GM19351 (cell line): Measurements from ENCODE around the gene VPS13D.
"Not testable (repeated sequence)": the region's sequence is repeated elsewhere in the genome, so short reads cannot be mapped to it uniquely, and the experiment has no call there.

Experiments
- ATAC-seq: cut with Tn5 transposase; IDR thresholded peaks from one replicate; pipeline ENCODE4 v1.9.1; 2021; ENCODE audit warnings: mild to moderate bottlenecking, moderate library complexity; ENCODE audit not compliant: unreplicated experiment

Gene VPS13D

GRCh38 chr1:12460121-12460520, 230.3 kb downstream of the VPS13D start:
- ATAC-seq, result no peak

GRCh38 chr1:12460911-12461621, 231.2 kb downstream of the VPS13D start:
- ATAC-seq, result no peak

GRCh38 chr1:12461754-12462153, 231.9 kb downstream of the VPS13D start:
- ATAC-seq, result no peak

- ATAC-seq, result no peak
Measured at GRCh38 chr1:12462586-12462985, 232.8 kb downstream of the VPS13D start.

GRCh38 chr1:12464045-12464461, 234.2 kb downstream of the VPS13D start:
- ATAC-seq, result no peak

GRCh38 chr1:12464598-12465056, 234.8 kb downstream of the VPS13D start:
- ATAC-seq, result no peak

GRCh38 chr1:12465126-12465525, 235.3 kb downstream of the VPS13D start:
- no peak for ATAC-seq

GRCh38 chr1:12466816-12467215, 237.0 kb downstream of the VPS13D start:
- ATAC-seq, result no peak

GRCh38 chr1:12467570-12468286, 237.9 kb downstream of the VPS13D start:
- no peak for ATAC-seq

- no peak for ATAC-seq
Measured at GRCh38 chr1:12468323-12468722, 238.5 kb downstream of the VPS13D start.

GRCh38 chr1:12469493-12469892, 239.7 kb downstream of the VPS13D start:
- no peak for ATAC-seq

GRCh38 chr1:12469990-12470389, 240.2 kb downstream of the VPS13D start:
- ATAC-seq, result no peak

GRCh38 chr1:12470916-12471315, 241.1 kb downstream of the VPS13D start:
- ATAC-seq, result not testable (repeated sequence)

GRCh38 chr1:12472156-12472797, 242.4 kb downstream of the VPS13D start:
- ATAC-seq, result no peak

GRCh38 chr1:12472798-12473551, 243.1 kb downstream of the VPS13D start:
- no peak for ATAC-seq

- ATAC-seq, result no peak
Measured at GRCh38 chr1:12473596-12474362, 243.9 kb downstream of the VPS13D start.

GRCh38 chr1:12475101-12475500, 245.3 kb downstream of the VPS13D start:
- no peak for ATAC-seq

GRCh38 chr1:12475530-12475934, 245.7 kb downstream of the VPS13D start:
- ATAC-seq, result no peak

GRCh38 chr1:12475947-12476346, 246.1 kb downstream of the VPS13D start:
- ATAC-seq, result no peak

GRCh38 chr1:12477314-12477713, 247.5 kb downstream of the VPS13D start:
- ATAC-seq, result no peak
